ENCODE results near the gene CTIF. TPM values are rescaled to one million over a fixed set of nuclear protein-coding genes. Genes with fewer than 3 reads are reported as not detected.

The CTIF gene
- total and polyA plus RNA-seq, 2 experiments from 2014 or later, result 8.6 to 14.4 TPM

- no peak for TF ChIP-seq ZNF462 (CRISPR knock-in tag; IDR thresholded peaks at IDR 0.05)
- no peak for TF ChIP-seq NANOG (IDR thresholded peaks at IDR 0.05; ENCODE audit: borderline replicate concordance)
These were observed 265.4 kb downstream of the CTIF start (continued) for GRCh38 chr18:48803951-48804855.

- no peak for DNase-seq (ENCODE audit: low spot score)
- H3K79me2 ChIP-seq (replicated peaks; ENCODE audit: insufficient read depth), result no peaks in the 10 kb centered on the region
- H3K4me1 Mint-ChIP-seq, result no peaks in the 10 kb centered on the region
- no peak overlapping the region for H3K4me2 ChIP-seq
- no peaks in the 10 kb centered on the region for H3K27me3 ChIP-seq (ENCODE audit: insufficient read depth)
- H2AFZ ChIP-seq, result no peak overlapping the region
- no peaks in the 10 kb centered on the region for H3K9me3 Mint-ChIP-seq
- H3K4me3 Mint-ChIP-seq, result no peak overlapping the region
- no peaks in the 10 kb centered on the region for H3K36me3 ChIP-seq (ENCODE audit: insufficient read depth)
- no peak for ATAC-seq
- no peak overlapping the region for H3K4me3 ChIP-seq
- no peaks in the 10 kb centered on the region for H3K4me1 ChIP-seq (ENCODE audit: insufficient read depth)
- H4K20me1 ChIP-seq (replicated peaks; ENCODE audit: insufficient read depth), result no peaks in the 10 kb centered on the region
- peaks cover 3% of the 10 kb centered on the region; the same call in 2 of the 3 replicates for H3K36me3 Mint-ChIP-seq (ENCODE audit: low read depth)
- H3K27me3 Mint-ChIP-seq (ENCODE audit: insufficient read depth, low read depth, poor library complexity), result peaks cover 5% of the 10 kb centered on the region
- no peaks in the 10 kb centered on the region for H3K9me2 ChIP-seq (ENCODE audit: insufficient read depth)
- H3K27ac ChIP-seq (ENCODE audit: low read depth), result no peak overlapping the region
- H3F3A ChIP-seq (replicated peaks; ENCODE audit: low read depth), result no peaks in the 10 kb centered on the region
- no peak overlapping the region for H3K27ac Mint-ChIP-seq
- TF ChIP-seq REST (IDR thresholded peaks at IDR 0.05; ENCODE audit: unreplicated experiment), result no peak
These were observed 266.2 kb downstream of the CTIF start for GRCh38 chr18:48804856-48805610.
